K562 (cell line): ENCODE measurements around the gene SLC8A2. TPM values are rescaled to one million over a fixed set of nuclear protein-coding genes. Genes with fewer than 3 reads are reported as not detected.
A peak's percentile ranks its signal among the peaks of the same experiment; 100 is the strongest.

Source experiments
- ATAC-seq: fragments of 200-7000 bp; cut with Tn5 transposase; 3 replicates; pipeline ENCODE4 v1.9.1; 2020; ENCODE audit warnings: moderate library complexity
- BruUV-seq: library from RNA; stranded (reverse); fragments of 400-500 nt; replicated peaks from 2 replicates; lab custom pipeline; 2021; lab: Mats Ljungman, UMichigan
- CTCF ChIA-PET: fragments of 300-600 bp; formaldehyde crosslinking; extraction: SDS; loops from one replicate; lab custom pipeline; 2021; ENCODE audit warnings: low intra/inter-chr PET ratio; lab: Yijun Ruan, JAX
- POLR2A ChIA-PET: fragments of 300-600, 350-650 bp; sonication (Branson Sonifier 250); formaldehyde crosslinking; extraction: SDS; loops from one replicate; lab custom pipeline; 2021; ENCODE audit warnings: antibody characterized with exemption, inconsistent platforms; lab: Yijun Ruan, JAX
- DNase-seq, 4 experiments: peaks; one replicate each; pipeline versions ENCODE4 v3.0.0 to v3.0.0-alpha.2; 2011 to 2018; ENCODE audit warnings: low spot score in 3 of 4, mixed read lengths in 3 of 4; ENCODE audit errors: extremely low read depth in 1 of 4
- FAIRE-seq: peaks from 2 replicates; lab custom pipeline; 2011; peaks lifted over from hg19 to GRCh38; lab: Jason Lieb, UNC
- H2AFZ ChIP-seq: 2 replicates; pipeline ENCODE4 v1.6.0; 2011; ENCODE audit warnings: low read depth, low read length, control low read depth, inconsistent platforms
- H3K27ac ChIP-seq: fragments of 200-600 bp; 3 replicates; pipeline ENCODE4 v1.8.0; 2011; ENCODE audit warnings: low read depth, mild to moderate bottlenecking, control low read depth, inconsistent platforms, low read length, moderate library complexity, mixed read lengths; ENCODE audit errors: extremely low read depth
- H3K27me3 ChIP-seq, 2 experiments: fragments of 300-600 bp in 1 of 2; 2 replicates in 1 of 2; 3 replicates in 1 of 2; pipeline versions ENCODE4 v1.6.0 to v1.8.0; 2011; ENCODE audit warnings: inconsistent platforms in 2 of 2, low read length in 2 of 2, mild to moderate bottlenecking in 1 of 2, mixed read lengths in 1 of 2, moderate library complexity in 1 of 2; ENCODE audit not compliant: control insufficient read depth in 2 of 2, insufficient read depth in 2 of 2
- H3K36me3 ChIP-seq: fragments of 300-600 bp; 3 replicates; pipeline ENCODE4 v1.8.0; 2011; ENCODE audit warnings: mild to moderate bottlenecking, low read length, inconsistent platforms; ENCODE audit not compliant: control insufficient read depth, insufficient read depth
- H3K4me1 ChIP-seq, 2 experiments: fragments of 200-600 bp in 1 of 2; replicated peaks in 1 of 2; 2 replicates in 1 of 2; 3 replicates in 1 of 2; pipeline versions ENCODE4 v1.5.1 to v1.8.0; 2011; ENCODE audit warnings: inconsistent platforms in 2 of 2, low read length in 2 of 2, mild to moderate bottlenecking in 1 of 2, mixed read lengths in 1 of 2, moderate library complexity in 1 of 2; ENCODE audit not compliant: control insufficient read depth in 2 of 2, insufficient read depth in 2 of 2
- H3K4me2 ChIP-seq: 2 replicates; pipeline ENCODE4 v1.6.1; 2011; ENCODE audit warnings: low read length, control low read depth, inconsistent platforms, mixed read lengths; ENCODE audit not compliant: insufficient read depth
- H3K4me3 ChIP-seq: fragments of 200-600 bp; sonication (generic), shearing (Covaris generic); 2 replicates; pipeline ENCODE4 v1.5.1; 2016; ENCODE audit warnings: control low read depth, inconsistent platforms
- H3K79me2 ChIP-seq: fragments of 200-600 bp; 3 replicates; pipeline ENCODE4 v1.8.0; 2011; ENCODE audit warnings: low read length, inconsistent platforms; ENCODE audit not compliant: control insufficient read depth, insufficient read depth
- H3K9ac ChIP-seq, 2 experiments: 2 replicates each; pipeline versions ENCODE4 v1.6.0 to v1.6.1; 2011; ENCODE audit warnings: low read depth in 2 of 2, low read length in 2 of 2, control low read depth in 1 of 2, inconsistent platforms in 1 of 2, mild to moderate bottlenecking in 1 of 2, mixed read lengths in 1 of 2; ENCODE audit not compliant: insufficient read depth in 1 of 2
- H3K9me1 ChIP-seq: one replicate; pipeline ENCODE4 v1.6.0; 2011; ENCODE audit warnings: inconsistent platforms, mild to moderate bottlenecking, low read length, moderate library complexity; ENCODE audit not compliant: control insufficient read depth, insufficient read depth
- H3K9me3 ChIP-seq: replicated peaks from 2 replicates; pipeline ENCODE4 v1.5.1; 2011; ENCODE audit warnings: low read depth, low read length, inconsistent platforms; ENCODE audit not compliant: control insufficient read depth, insufficient read depth
- H4K20me1 ChIP-seq: replicated peaks from 2 replicates; pipeline ENCODE4 v1.6.1; 2011; ENCODE audit warnings: low read length, inconsistent platforms, mixed read lengths; ENCODE audit not compliant: control insufficient read depth, insufficient read depth
- ARID2 ChIP-seq: fragments of 450-650 bp; IDR thresholded peaks from 2 replicates; pipeline ENCODE4 v1.6.1; 2017; ENCODE audit warnings: antibody characterized with exemption, mild to moderate bottlenecking
- EGR1 ChIP-seq: fragments of 450-650 bp; conservative IDR thresholded peaks from 2 replicates; pipeline ENCODE4 v1.6.1; 2017; ENCODE audit warnings: mild to moderate bottlenecking
- KDM1A ChIP-seq, 2 experiments: fragments of 450-650 bp; IDR thresholded peaks; 2 replicates each; pipeline ENCODE4 v1.6.1; 2016; ENCODE audit warnings: mild to moderate bottlenecking in 2 of 2
- NFYB ChIP-seq: IDR thresholded peaks from 2 replicates; pipeline ENCODE4 v1.6.1; 2011; ENCODE audit warnings: mild to moderate bottlenecking, moderate library complexity; ENCODE audit not compliant: insufficient read length; ENCODE audit errors: extremely low read depth
- PTBP1 ChIP-seq: fragments of 200-400 bp; formaldehyde crosslinking; IDR thresholded peaks from 2 replicates; pipeline ENCODE4 v1.6.1; 2017; ENCODE audit warnings: low read depth, low read length
- RFX5 ChIP-seq: IDR thresholded peaks from 2 replicates; pipeline ENCODE4 v1.6.1; 2011; ENCODE audit warnings: low read depth, mild to moderate bottlenecking, improper control_type of control experiment, low read length
- RFX7 ChIP-seq: fragments of 250-450 bp; sonication (Bioruptor Pico); IDR thresholded peaks from 2 replicates; pipeline ENCODE4 v1.5.1; 2021; ENCODE audit warnings: mild to moderate bottlenecking
- STAT5A ChIP-seq: IDR thresholded peaks from 2 replicates; pipeline ENCODE4 v1.6.1; 2012; ENCODE audit warnings: low read length, inconsistent platforms, borderline replicate concordance
- THAP7 ChIP-seq: fragments of 250-450 bp; sonication (Bioruptor Pico); IDR thresholded peaks from 2 replicates; pipeline ENCODE4 v1.5.0; 2021
- ZNF175 ChIP-seq: fragments of 200-800 bp; sonication (Bioruptor generic); IDR thresholded peaks from 2 replicates; pipeline ENCODE4 v1.6.1; 2016; ENCODE audit warnings: low read depth, mild to moderate bottlenecking, missing genetic modification characterization, missing compliant biosample characterization
- WGBS: fragments of 100-300 bp; shearing (Covaris generic); methylation state at CpG from one replicate; pipeline ENCODE4 v1.1.6; 2016; ENCODE audit warnings: low coverage, mixed read lengths; ENCODE audit not compliant: insufficient coverage; ENCODE audit errors: missing lambda C conversion rate; 5-methylcytosine and 5-hydroxymethylcytosine counted together
- in situ Hi-C: fragments of 300-500 bp; cut with MboI; formaldehyde crosslinking; loops from 4 replicates; pipeline ENCODE4 v1.15.0; 2018; ENCODE audit warnings: inconsistent platforms, mixed read lengths
- intact Hi-C: fragments of 100-400 bp; cut with micrococcal nuclease; formaldehyde crosslinking; loops from 2 replicates; pipeline ENCODE4 v1.14.2; 2022
- polyA plus RNA-seq, 8 experiments: library from polyadenylated mRNA; depleted of rRNA in 4 of 8; stranded (reverse) in 5 of 8; unstranded in 3 of 8; fragments of >200 nt; fragmentation: Nextera tagmentation in 2 of 8; fragmentation: Illumina TruSeq in 1 of 8; extraction: Ambion mirVana in 2 of 8; extraction: Trizol in 1 of 8; gene quantifications; 2 replicates each; pipeline versions ENCODE4 v1.2.1 to v1.2.3, GENCODE V29; 2011 to 2014; ENCODE audit warnings: inconsistent platforms in 1 of 8, missing spikeins in 1 of 8
- total RNA-seq, 7 experiments: library from RNA; depleted of rRNA in 6 of 7; stranded (reverse); fragments of >200 nt in 6 of 7; fragmentation: Illumina TruSeq in 2 of 7; extraction: Trizol in 2 of 7; gene quantifications; 2 replicates each; pipeline versions ENCODE4 v1.2.1 to v1.2.3, GENCODE V29; 2011 to 2021; ENCODE audit warnings: low replicate concordance in 1 of 7
- TF ChIP-seq, protein P1 (sequence below): fragments of 250-450 bp; sonication (Bioruptor Pico); IDR thresholded peaks from 2 replicates; pipeline ENCODE4 v1.9.0; 2021; ENCODE audit warnings: mild to moderate bottlenecking, inconsistent platforms
- TF ChIP-seq, protein P2 (sequence below): fragments of 250-450 bp; sonication (Bioruptor Pico); IDR thresholded peaks from 2 replicates; pipeline ENCODE4 v1.8.0; 2021; ENCODE audit warnings: borderline replicate concordance, mild to moderate bottlenecking, moderate library complexity; ENCODE audit not compliant: poor library complexity, severe bottlenecking

Gene SLC8A2
- total and polyA plus RNA-seq, 9 of the 15 experiments (the other 6 are each of a cell fraction or from before 2014, with no cell fraction given) = 0.07 to 0.66 (median 0.24) TPM; not detected in 3

- no peaks in the 10 kb centered on the region for H3K36me3 ChIP-seq
- FAIRE-seq (no peak), DNase-seq (no peak), ATAC-seq (no peak; the same call in 2 of the 3 replicates)
- peaks cover 51 to 71% of the 10 kb centered on the region in 2 experiments; a peak in 4 of 5 replicates for H3K27me3 ChIP-seq
- TF ChIP-seq ZNF175 (no peak), EGR1 (peak; percentile 9; the same call in 1 of the 2 replicates), STAT5A (no peak), NFYB (no peak), RFX7 (CRISPR knock-in tag) (no peak), ARID2 (no peak), RFX5 (no peak), PTBP1 (no peak), KDM1A (IDR thresholded peaks at IDR 0.05) (peak in 1 of 2 experiments; percentile 10; a peak in 1 of 4 replicates), THAP7 (CRISPR knock-in tag) (no peak)
- TF ChIP-seq, protein P1, sequence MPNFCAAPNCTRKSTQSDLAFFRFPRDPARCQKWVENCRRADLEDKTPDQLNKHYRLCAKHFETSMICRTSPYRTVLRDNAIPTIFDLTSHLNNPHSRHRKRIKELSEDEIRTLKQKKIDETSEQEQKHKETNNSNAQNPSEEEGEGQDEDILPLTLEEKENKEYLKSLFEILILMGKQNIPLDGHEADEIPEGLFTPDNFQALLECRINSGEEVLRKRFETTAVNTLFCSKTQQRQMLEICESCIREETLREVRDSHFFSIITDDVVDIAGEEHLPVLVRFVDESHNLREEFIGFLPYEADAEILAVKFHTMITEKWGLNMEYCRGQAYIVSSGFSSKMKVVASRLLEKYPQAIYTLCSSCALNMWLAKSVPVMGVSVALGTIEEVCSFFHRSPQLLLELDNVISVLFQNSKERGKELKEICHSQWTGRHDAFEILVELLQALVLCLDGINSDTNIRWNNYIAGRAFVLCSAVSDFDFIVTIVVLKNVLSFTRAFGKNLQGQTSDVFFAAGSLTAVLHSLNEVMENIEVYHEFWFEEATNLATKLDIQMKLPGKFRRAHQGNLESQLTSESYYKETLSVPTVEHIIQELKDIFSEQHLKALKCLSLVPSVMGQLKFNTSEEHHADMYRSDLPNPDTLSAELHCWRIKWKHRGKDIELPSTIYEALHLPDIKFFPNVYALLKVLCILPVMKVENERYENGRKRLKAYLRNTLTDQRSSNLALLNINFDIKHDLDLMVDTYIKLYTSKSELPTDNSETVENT (CRISPR knock-in tag) = no peak
- TF ChIP-seq, protein P2, sequence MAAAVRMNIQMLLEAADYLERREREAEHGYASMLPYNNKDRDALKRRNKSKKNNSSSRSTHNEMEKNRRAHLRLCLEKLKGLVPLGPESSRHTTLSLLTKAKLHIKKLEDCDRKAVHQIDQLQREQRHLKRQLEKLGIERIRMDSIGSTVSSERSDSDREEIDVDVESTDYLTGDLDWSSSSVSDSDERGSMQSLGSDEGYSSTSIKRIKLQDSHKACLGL (CRISPR knock-in tag) = no peak
- no peak overlapping the region for H2AFZ ChIP-seq
- CTCF ChIA-PET = no interaction called here
- peak overlapping the region; percentile 40 for H3K4me3 ChIP-seq
- H3K79me2 ChIP-seq = no peaks in the 10 kb centered on the region
- in situ Hi-C loops (loop anchor here (10.0 kb wide), 1 partner anchor 264 kb away; no protein-coding TSS in a partner anchor), intact Hi-C loops (no loop called here)
- peak overlapping the region; percentile 25; the same call in 1 of the 2 replicates for H3K4me2 ChIP-seq
- H3K4me1 ChIP-seq = peaks cover 4 to 51% of the 10 kb centered on the region in 2 experiments; a peak in 4 of 5 replicates
- WGBS = 12% methylated on average over 3 of the region's 9 CpGs
- H3K9ac ChIP-seq = peak overlapping the region in 1 of 2 experiments; percentile 19; a peak in 1 of 4 replicates
- no TSS peak for BruUV-seq
- no peak overlapping the region for H3K27ac ChIP-seq
- H3K9me3 ChIP-seq = no peaks in the 10 kb centered on the region; the same call in 1 of the 2 replicates
- POLR2A ChIA-PET = interaction anchor here (1.0 kb wide), 1 partner anchor 67 kb away, joined by 3 read pairs; no protein-coding TSS in a partner anchor
- H3K9me1 ChIP-seq = no peaks in the 10 kb centered on the region
- H4K20me1 ChIP-seq = 0 out of 2 replicates have a peak, but pooled peaks cover 8% of the 10 kb centered on the region
Measured at GRCh38 chr19:47418692-47419029, 53.0 kb downstream of the SLC8A2 start.
